ENCODE measurements around the gene KIAA1328. TPM values are rescaled to one million over a fixed set of nuclear protein-coding genes. Genes with fewer than 3 reads are reported as not detected.

KIAA1328 gene
- total and polyA plus RNA-seq, 2 experiments from 2014 or later = 3.5 to 3.9 TPM

DNA sequence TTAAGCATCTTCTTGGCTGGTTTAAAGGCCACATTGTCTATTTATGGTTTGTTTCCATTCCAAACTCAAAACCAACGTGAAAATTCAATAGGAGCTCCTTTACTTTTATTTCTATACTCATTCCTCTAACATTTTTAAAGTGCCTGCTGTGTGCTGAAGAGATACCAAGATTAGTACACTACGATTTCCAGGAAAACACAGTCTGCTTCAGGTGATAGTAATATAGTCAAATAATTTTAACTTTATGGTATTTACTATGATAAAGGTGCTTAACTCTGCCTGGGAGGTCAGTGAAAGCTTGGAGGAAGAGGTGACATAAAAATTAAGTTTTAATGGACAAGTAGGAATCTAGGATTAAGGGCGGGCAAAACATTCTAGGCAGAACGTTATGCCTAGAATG lies 121.4 kb downstream of the KIAA1328 start:
- Histone ChIP-seq H4K20me1 (ENCODE audit: insufficient read depth) (no peaks in the 10 kb centered on the region), H3K4me1 (ENCODE audit: insufficient read depth) (no peaks in the 10 kb centered on the region), H3K36me3 (ENCODE audit: low read depth) (no peaks in the 10 kb centered on the region), H3F3A (ENCODE audit: insufficient read depth) (no peaks in the 10 kb centered on the region), H3K27me3 (replicated peaks; ENCODE audit: insufficient read depth) (no peaks in the 10 kb centered on the region), H3K4me2 (ENCODE audit: unreplicated experiment) (no peak overlapping the region), H3K9me3 (ENCODE audit: low read depth) (no peaks in the 10 kb centered on the region), H3K27ac (no peak overlapping the region), H2AFZ (no peak overlapping the region), H3K9me2 (ENCODE audit: insufficient read depth) (no peaks in the 10 kb centered on the region), H3K4me3 (no peak overlapping the region), H3K9ac (no peak overlapping the region), H3K79me2 (ENCODE audit: insufficient read depth) (no peaks in the 10 kb centered on the region)
- WGBS, 2 experiments (ENCODE audit: low coverage in 1 of 2, low lambda C conversion rate in 2 of 2, missing lambda C conversion rate in 2 of 2) = 26 to 29% methylated on average over 4 of the region's 4 CpGs
- TF ChIP-seq EZH2 (IDR thresholded peaks at IDR 0.05; ENCODE audit: insufficient read depth, poor library complexity, severe bottlenecking) (no peak), EZH2phosphoT487 (IDR thresholded peaks at IDR 0.05; ENCODE audit: insufficient read depth, low read depth) (no peak)
- DNase-seq = no peak
- in situ Hi-C loops (cut with MboI) = no loop called here

DNA sequence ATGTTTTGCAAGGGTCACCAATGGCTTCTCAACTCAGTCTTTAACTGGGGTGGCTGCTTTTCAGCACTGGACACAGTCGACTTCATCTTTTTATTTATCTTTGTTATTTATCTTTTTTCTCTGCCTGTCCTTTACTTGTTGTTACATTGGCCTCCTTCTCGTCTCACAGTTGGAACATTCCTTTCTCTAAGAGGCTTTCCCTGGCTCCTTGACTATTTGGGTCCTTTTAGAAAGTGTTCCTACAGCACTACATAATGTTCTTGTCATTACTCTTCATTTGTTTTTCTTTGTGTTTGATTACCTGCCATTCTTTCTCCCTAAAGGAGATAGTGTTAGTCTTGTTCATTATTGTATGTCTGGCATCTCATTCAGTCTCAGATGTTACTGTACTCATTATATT lies 122.0 kb downstream of the KIAA1328 start:
- H3K79me2 ChIP-seq (ENCODE audit: insufficient read depth) = no peaks in the 10 kb centered on the region
- H3K9me2 ChIP-seq (ENCODE audit: insufficient read depth) = no peaks in the 10 kb centered on the region
- no peaks in the 10 kb centered on the region for H4K20me1 ChIP-seq (ENCODE audit: insufficient read depth)
- 72 to 81% methylated on average over 2 of the region's 2 CpGs for WGBS, 2 experiments (ENCODE audit: low coverage in 1 of 2, low lambda C conversion rate in 2 of 2, missing lambda C conversion rate in 2 of 2)
- no peaks in the 10 kb centered on the region for H3K27me3 ChIP-seq (replicated peaks; ENCODE audit: insufficient read depth)
- no peak overlapping the region for H3K27ac ChIP-seq
- no peak overlapping the region for H3K4me3 ChIP-seq
- TF ChIP-seq EZH2phosphoT487 (IDR thresholded peaks at IDR 0.05; ENCODE audit: insufficient read depth, low read depth) (no peak), EZH2 (IDR thresholded peaks at IDR 0.05; ENCODE audit: insufficient read depth, poor library complexity, severe bottlenecking) (no peak)
- DNase-seq = no peak
- H3F3A ChIP-seq (ENCODE audit: insufficient read depth) = no peaks in the 10 kb centered on the region
- H2AFZ ChIP-seq = no peak overlapping the region
- H3K36me3 ChIP-seq (ENCODE audit: low read depth) = no peaks in the 10 kb centered on the region
- no peak overlapping the region for H3K4me2 ChIP-seq (ENCODE audit: unreplicated experiment)
- H3K9me3 ChIP-seq (ENCODE audit: low read depth) = no peaks in the 10 kb centered on the region
- in situ Hi-C loops (cut with MboI) = no loop called here
- no peak overlapping the region for H3K9ac ChIP-seq
- H3K4me1 ChIP-seq (ENCODE audit: insufficient read depth) = no peaks in the 10 kb centered on the region

DNA sequence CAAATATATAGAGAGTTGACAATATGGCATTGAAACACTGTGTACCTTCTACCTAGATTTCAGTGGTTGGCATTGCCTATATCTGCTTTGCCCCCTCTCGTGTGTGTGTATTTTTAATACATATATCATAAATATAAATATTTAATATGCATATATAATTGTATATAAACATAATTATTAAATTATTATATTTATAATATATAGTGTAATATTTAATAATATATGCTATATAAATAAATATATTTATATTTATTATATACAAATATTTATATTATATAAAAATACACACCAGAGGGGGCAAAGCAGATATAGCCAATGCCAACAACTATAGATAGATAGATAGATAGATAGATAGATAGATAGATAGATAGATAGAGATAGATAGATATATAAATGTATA lies 124.1 kb downstream of the KIAA1328 start:
- TF ChIP-seq EZH2phosphoT487 (IDR thresholded peaks at IDR 0.05; ENCODE audit: insufficient read depth, low read depth) (no peak), EZH2 (IDR thresholded peaks at IDR 0.05; ENCODE audit: insufficient read depth, poor library complexity, severe bottlenecking) (no peak)
- no peaks in the 10 kb centered on the region for H3F3A ChIP-seq (ENCODE audit: insufficient read depth)
- no peak overlapping the region for H3K27ac ChIP-seq
- no peak for DNase-seq
- in situ Hi-C loops (cut with MboI) = no loop called here
- H3K4me2 ChIP-seq (ENCODE audit: unreplicated experiment) = no peak overlapping the region
- H3K36me3 ChIP-seq (ENCODE audit: low read depth) = no peaks in the 10 kb centered on the region
- no peaks in the 10 kb centered on the region for H3K9me3 ChIP-seq (ENCODE audit: low read depth)
- no peaks in the 10 kb centered on the region for H3K9me2 ChIP-seq (ENCODE audit: insufficient read depth)
- no peaks in the 10 kb centered on the region for H3K4me1 ChIP-seq (ENCODE audit: insufficient read depth)
- H3K4me3 ChIP-seq = no peak overlapping the region
- 90 to 91% methylated on average over 1 of the region's 1 CpG for WGBS, 2 experiments (ENCODE audit: low coverage in 1 of 2, low lambda C conversion rate in 2 of 2, missing lambda C conversion rate in 2 of 2)
- H3K79me2 ChIP-seq (ENCODE audit: insufficient read depth) = no peaks in the 10 kb centered on the region
- H3K27me3 ChIP-seq (replicated peaks; ENCODE audit: insufficient read depth) = no peaks in the 10 kb centered on the region
- no peaks in the 10 kb centered on the region for H4K20me1 ChIP-seq (ENCODE audit: insufficient read depth)
- no peak overlapping the region for H2AFZ ChIP-seq
- no peak overlapping the region for H3K9ac ChIP-seq

DNA sequence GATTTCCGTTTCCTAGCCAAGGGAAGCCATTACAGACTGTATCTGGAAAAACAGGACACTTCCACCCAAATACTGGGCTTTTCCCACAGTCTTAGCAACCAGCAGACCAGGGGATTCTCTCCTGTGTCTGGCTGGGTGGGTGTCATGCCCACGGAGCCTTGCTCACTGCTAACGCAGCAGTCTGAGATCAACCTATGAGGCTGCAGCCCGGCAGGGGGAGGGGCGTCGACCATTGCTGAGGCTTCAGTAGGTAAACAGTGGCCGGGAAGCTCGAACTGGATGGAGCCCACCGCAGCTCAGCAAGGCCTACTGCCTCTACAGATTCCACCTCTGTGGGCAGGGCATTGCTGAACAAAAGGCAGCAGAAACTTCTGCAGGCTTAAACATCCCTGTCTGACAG lies 131.1 kb downstream of the KIAA1328 start:
- no peaks in the 10 kb centered on the region for H3K9me3 ChIP-seq (ENCODE audit: low read depth)
- WGBS, 2 experiments (ENCODE audit: low coverage in 1 of 2, low lambda C conversion rate in 2 of 2, missing lambda C conversion rate in 2 of 2) = 89 to 93% methylated on average over 9 of the region's 9 CpGs
- no peaks in the 10 kb centered on the region for H3K27me3 ChIP-seq (replicated peaks; ENCODE audit: insufficient read depth)
- H3K36me3 ChIP-seq (ENCODE audit: low read depth) = no peaks in the 10 kb centered on the region
- no peak overlapping the region for H3K4me2 ChIP-seq (ENCODE audit: unreplicated experiment)
- in situ Hi-C loops (cut with MboI) = no loop called here
- no peaks in the 10 kb centered on the region for H3K4me1 ChIP-seq (ENCODE audit: insufficient read depth)
- H3K9ac ChIP-seq = no peak overlapping the region
- no peak overlapping the region for H2AFZ ChIP-seq
- no peak overlapping the region for H3K27ac ChIP-seq
- no peaks in the 10 kb centered on the region for H3K79me2 ChIP-seq (ENCODE audit: insufficient read depth)
- no peak for DNase-seq
- no peak overlapping the region for H3K4me3 ChIP-seq
- no peaks in the 10 kb centered on the region for H4K20me1 ChIP-seq (ENCODE audit: insufficient read depth)
- H3K9me2 ChIP-seq (ENCODE audit: insufficient read depth) = no peaks in the 10 kb centered on the region
- H3F3A ChIP-seq (ENCODE audit: insufficient read depth) = no peaks in the 10 kb centered on the region
- TF ChIP-seq EZH2phosphoT487 (IDR thresholded peaks at IDR 0.05; ENCODE audit: insufficient read depth, low read depth) (no peak), EZH2 (IDR thresholded peaks at IDR 0.05; ENCODE audit: insufficient read depth, poor library complexity, severe bottlenecking) (no peak)

DNA sequence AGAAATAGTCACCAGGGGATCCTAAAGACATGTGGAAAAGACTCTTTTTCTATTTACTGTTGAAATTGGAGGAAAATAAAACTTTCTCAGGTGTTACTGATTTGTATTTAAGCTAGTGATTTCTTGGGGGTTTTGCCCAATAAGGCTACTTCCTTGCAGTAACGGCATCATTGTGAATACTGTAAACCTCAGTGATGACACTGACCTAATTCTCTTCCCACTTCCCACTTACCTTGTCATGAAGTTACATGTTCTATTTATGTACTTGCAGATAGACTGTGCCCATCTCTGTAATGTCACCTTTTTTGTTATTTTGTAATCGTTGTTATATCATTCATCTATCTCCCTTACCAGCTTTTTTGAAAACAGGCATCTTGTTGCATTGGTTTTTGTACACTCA lies 134.5 kb downstream of the KIAA1328 start:
- TF ChIP-seq EZH2 (IDR thresholded peaks at IDR 0.05; ENCODE audit: insufficient read depth, poor library complexity, severe bottlenecking) (no peak), EZH2phosphoT487 (IDR thresholded peaks at IDR 0.05; ENCODE audit: insufficient read depth, low read depth) (no peak)
- H3K9me3 ChIP-seq (ENCODE audit: low read depth) = no peaks in the 10 kb centered on the region
- H3K9ac ChIP-seq = no peak overlapping the region
- H3K27me3 ChIP-seq (replicated peaks; ENCODE audit: insufficient read depth) = no peaks in the 10 kb centered on the region
- no peaks in the 10 kb centered on the region for H3F3A ChIP-seq (ENCODE audit: insufficient read depth)
- no peaks in the 10 kb centered on the region for H3K4me1 ChIP-seq (ENCODE audit: insufficient read depth)
- no peak overlapping the region for H3K27ac ChIP-seq
- in situ Hi-C loops (cut with MboI) = no loop called here
- H3K36me3 ChIP-seq (ENCODE audit: low read depth) = no peaks in the 10 kb centered on the region
- H3K79me2 ChIP-seq (ENCODE audit: insufficient read depth) = no peaks in the 10 kb centered on the region
- no peak overlapping the region for H2AFZ ChIP-seq
- H3K4me2 ChIP-seq (ENCODE audit: unreplicated experiment) = no peak overlapping the region
- no peaks in the 10 kb centered on the region for H4K20me1 ChIP-seq (ENCODE audit: insufficient read depth)
- no peaks in the 10 kb centered on the region for H3K9me2 ChIP-seq (ENCODE audit: insufficient read depth)
- WGBS, 2 experiments (ENCODE audit: low coverage in 1 of 2, low lambda C conversion rate in 2 of 2, missing lambda C conversion rate in 2 of 2) = 95% methylated on average over 2 of the region's 2 CpGs
- no peak for DNase-seq
- no peak overlapping the region for H3K4me3 ChIP-seq
